GM12872 (cell line): ENCODE data around the gene LIN9.

Experiments
- TF ChIP-seq, protein P1 (sequence below): IDR thresholded peaks from 3 replicates; pipeline ENCODE4 v1.5.1; 2011; ENCODE audit warnings: low read depth, mild to moderate bottlenecking, low read length, moderate library complexity; ENCODE audit not compliant: insufficient read depth

The LIN9 gene

GRCh38 chr1:226239421-226239820 lies 69.5 kb downstream of the LIN9 start:
- TF ChIP-seq, protein P1, sequence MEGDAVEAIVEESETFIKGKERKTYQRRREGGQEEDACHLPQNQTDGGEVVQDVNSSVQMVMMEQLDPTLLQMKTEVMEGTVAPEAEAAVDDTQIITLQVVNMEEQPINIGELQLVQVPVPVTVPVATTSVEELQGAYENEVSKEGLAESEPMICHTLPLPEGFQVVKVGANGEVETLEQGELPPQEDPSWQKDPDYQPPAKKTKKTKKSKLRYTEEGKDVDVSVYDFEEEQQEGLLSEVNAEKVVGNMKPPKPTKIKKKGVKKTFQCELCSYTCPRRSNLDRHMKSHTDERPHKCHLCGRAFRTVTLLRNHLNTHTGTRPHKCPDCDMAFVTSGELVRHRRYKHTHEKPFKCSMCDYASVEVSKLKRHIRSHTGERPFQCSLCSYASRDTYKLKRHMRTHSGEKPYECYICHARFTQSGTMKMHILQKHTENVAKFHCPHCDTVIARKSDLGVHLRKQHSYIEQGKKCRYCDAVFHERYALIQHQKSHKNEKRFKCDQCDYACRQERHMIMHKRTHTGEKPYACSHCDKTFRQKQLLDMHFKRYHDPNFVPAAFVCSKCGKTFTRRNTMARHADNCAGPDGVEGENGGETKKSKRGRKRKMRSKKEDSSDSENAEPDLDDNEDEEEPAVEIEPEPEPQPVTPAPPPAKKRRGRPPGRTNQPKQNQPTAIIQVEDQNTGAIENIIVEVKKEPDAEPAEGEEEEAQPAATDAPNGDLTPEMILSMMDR, result no peak

- TF ChIP-seq, protein P1, result no peak
Measured at GRCh38 chr1:226236826-226237225, 72.1 kb downstream of the LIN9 start.

GRCh38 chr1:226233806-226234205 lies 75.2 kb downstream of the LIN9 start:
- TF ChIP-seq, protein P1, result no peak

DNA sequence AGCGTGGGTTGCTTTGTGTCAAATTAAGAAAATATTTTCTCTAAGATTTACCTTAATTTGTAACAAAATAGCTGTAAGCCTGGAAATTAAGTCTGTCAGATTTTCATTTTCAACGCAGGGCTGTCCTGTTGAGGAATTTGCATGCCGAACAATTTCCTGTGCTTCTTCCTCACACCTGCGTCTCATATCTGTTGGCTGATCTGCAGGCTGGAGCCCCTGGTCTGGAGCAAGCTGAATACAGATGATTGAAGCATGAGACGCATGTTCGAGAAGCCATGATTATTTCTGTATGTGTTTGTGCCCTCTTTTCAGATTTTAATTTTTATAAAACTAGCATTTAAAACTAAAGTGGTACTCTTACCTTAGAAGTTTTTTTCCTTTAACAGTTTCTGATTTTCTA lies 75.7 kb downstream of the LIN9 start:
- TF ChIP-seq, protein P1, result no peak

DNA sequence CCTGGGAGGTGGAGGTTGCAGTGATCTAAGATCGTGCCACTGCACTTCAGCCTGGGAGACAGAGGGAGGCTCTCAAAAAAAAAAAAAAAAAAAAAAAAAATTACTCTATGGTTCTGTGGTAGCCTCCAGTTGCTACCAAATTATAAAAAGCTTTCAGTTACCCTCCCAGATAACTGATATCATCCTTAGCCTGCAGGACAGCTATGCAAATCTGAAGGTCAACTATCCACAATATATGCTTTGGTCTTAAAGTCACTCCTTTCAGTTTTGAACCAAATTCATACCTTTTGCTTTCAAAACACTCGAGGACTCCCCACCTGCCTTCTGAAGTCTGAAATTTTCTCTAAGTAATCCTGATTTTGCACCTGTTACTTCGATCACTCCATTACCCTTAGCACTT lies 82.4 kb downstream of the LIN9 start:
- TF ChIP-seq, protein P1, result no peak

- TF ChIP-seq, protein P1, result peak; percentile 31; the same call in 2 of the 3 replicates
Measured at GRCh38 chr1:226223786-226224244, 85.1 kb downstream of the LIN9 start.

- TF ChIP-seq, protein P1, result no peak
Measured at GRCh38 chr1:226223157-226223785, 85.7 kb downstream of the LIN9 start, which contains the start of gene MIXL1. MIXL1 (plus strand) TSS chr1:226223664; CDS start chr1:226223682, 18 bp downstream.
